VCaP (cell line): ENCODE data around the gene TOB1.

ENCODE experiments used
- H3K27ac ChIP-seq: fragments of 450-650 bp; 2 replicates; pipeline ENCODE4 v1.5.1; 2017
- TF ChIP-seq, protein P1 (sequence below): fragments of 450-650 bp; conservative IDR thresholded peaks from 2 replicates; pipeline ENCODE4 v1.5.1; 2017; ENCODE audit warnings: mild to moderate bottlenecking, moderate library complexity

The TOB1 gene

DNA sequence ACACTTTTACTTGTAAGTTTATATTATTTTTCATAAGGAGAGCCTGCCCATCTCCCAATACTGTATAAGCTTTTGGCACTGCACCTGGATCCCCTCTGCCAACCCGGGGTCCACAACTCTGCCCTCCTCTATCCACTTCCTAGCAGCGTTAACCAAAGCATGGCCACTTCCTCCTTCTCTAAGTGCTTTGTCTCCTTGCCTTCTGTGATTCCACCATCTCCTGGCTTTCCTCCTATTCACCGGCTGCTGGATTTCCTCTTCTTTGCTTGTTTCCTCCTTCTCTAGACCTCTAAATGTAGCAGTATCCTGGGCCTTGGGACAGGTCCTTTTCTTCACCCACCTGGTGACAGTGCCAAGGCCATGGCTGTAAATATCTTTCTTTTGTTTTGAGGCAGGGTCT lies 50.8 kb downstream of the TOB1 start:
- TF ChIP-seq, protein P1, sequence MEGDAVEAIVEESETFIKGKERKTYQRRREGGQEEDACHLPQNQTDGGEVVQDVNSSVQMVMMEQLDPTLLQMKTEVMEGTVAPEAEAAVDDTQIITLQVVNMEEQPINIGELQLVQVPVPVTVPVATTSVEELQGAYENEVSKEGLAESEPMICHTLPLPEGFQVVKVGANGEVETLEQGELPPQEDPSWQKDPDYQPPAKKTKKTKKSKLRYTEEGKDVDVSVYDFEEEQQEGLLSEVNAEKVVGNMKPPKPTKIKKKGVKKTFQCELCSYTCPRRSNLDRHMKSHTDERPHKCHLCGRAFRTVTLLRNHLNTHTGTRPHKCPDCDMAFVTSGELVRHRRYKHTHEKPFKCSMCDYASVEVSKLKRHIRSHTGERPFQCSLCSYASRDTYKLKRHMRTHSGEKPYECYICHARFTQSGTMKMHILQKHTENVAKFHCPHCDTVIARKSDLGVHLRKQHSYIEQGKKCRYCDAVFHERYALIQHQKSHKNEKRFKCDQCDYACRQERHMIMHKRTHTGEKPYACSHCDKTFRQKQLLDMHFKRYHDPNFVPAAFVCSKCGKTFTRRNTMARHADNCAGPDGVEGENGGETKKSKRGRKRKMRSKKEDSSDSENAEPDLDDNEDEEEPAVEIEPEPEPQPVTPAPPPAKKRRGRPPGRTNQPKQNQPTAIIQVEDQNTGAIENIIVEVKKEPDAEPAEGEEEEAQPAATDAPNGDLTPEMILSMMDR = no peak
- H3K27ac ChIP-seq = no peak overlapping the region

DNA sequence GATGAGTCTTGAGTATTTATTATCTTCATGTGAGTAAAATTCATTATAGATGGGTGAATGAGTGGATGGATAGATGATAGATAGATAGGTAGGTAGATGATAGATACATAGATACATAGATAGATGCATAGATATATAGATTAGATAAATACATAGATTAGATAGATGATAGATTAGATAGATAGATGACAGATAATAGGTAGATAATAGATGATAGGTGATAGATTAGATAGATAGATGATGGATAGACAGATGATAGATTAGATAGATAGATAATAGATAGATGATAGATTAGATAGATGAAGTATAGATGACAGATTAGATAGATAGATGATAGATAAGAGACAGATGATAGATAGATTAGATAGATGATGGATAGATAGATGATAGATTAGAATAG lies 52.6 kb downstream of the TOB1 start:
- TF ChIP-seq, protein P1 = no peak

More for the DNA sequence above, 52.6 kb downstream of the TOB1 start:
- no peak overlapping the region for H3K27ac ChIP-seq
